ENCODE results near the gene TUBB2A.
A peak's percentile ranks its signal among the peaks of the same experiment; 100 is the strongest.

Gene TUBB2A

GRCh38 chr6:3157131-3157933, at the start of gene TUBB2A:
Gene TUBB2A, minus strand, starts transcription at chr6:3157544. Its CDS starts 81 bp downstream, at chr6:3157463.
- Histone ChIP-seq H3K4me1 (ENCODE audit: low read depth, poor library complexity, severe bottlenecking) (no peaks in the 10 kb centered on the region), H3K4me3 (IDR thresholded peaks at IDR 0.05; ENCODE audit: insufficient read depth, low read depth, low read length) (no peak within 1 kb of the TSS), H3K36me3 (ENCODE audit: insufficient read depth) (no peaks in the 10 kb centered on the region), H3K27me3 (ENCODE audit: insufficient read depth, low read depth) (peaks cover 7% of the 10 kb centered on the region; the same call in 1 of the 2 replicates), H4K20me1 (ENCODE audit: insufficient read depth) (no peaks in the 10 kb centered on the region), H3K4me2 (peak within 1 kb of the TSS; percentile 84), H3K79me2 (ENCODE audit: insufficient read depth, low read depth) (no peaks in the 10 kb centered on the region), H3K9ac (peak within 1 kb of the TSS; percentile 64), H2AFZ (ENCODE audit: low read depth) (peak within 1 kb of the TSS; percentile 83), H3K27ac (no peak within 1 kb of the TSS)
- 0 out of 2 replicates have a peak, but pooled peaks have one; percentile 15 for TF ChIP-seq CTCF (conservative IDR thresholded peaks at IDR 0.05; ENCODE audit: low read depth, low read length)

- Histone ChIP-seq H2AFZ (ENCODE audit: low read depth) (no peak overlapping the region), H3K79me2 (ENCODE audit: insufficient read depth, low read depth) (no peaks in the 10 kb centered on the region), H3K4me3 (IDR thresholded peaks at IDR 0.05; ENCODE audit: insufficient read depth, low read depth, low read length) (no peak overlapping the region), H3K27me3 (ENCODE audit: insufficient read depth, low read depth) (no peaks in the 10 kb centered on the region; the same call in 1 of the 2 replicates), H4K20me1 (ENCODE audit: insufficient read depth) (no peaks in the 10 kb centered on the region), H3K36me3 (ENCODE audit: insufficient read depth) (no peaks in the 10 kb centered on the region), H3K4me2 (no peak overlapping the region), H3K4me1 (ENCODE audit: low read depth, poor library complexity, severe bottlenecking) (no peaks in the 10 kb centered on the region), H3K27ac (no peak overlapping the region), H3K9ac (no peak overlapping the region)
- TF ChIP-seq CTCF (conservative IDR thresholded peaks at IDR 0.05; ENCODE audit: low read depth, low read length) = no peak
Measured at GRCh38 chr6:3206339-3207015, 49.1 kb upstream of the TUBB2A start.

GRCh38 chr6:3205913-3206312, 48.6 kb upstream of the TUBB2A start:
- H3K27me3 ChIP-seq (ENCODE audit: insufficient read depth, low read depth) = no peaks in the 10 kb centered on the region; the same call in 1 of the 2 replicates
- H2AFZ ChIP-seq (ENCODE audit: low read depth) = no peak overlapping the region
- H3K4me3 ChIP-seq (IDR thresholded peaks at IDR 0.05; ENCODE audit: insufficient read depth, low read depth, low read length) = no peak overlapping the region
- no peaks in the 10 kb centered on the region for H4K20me1 ChIP-seq (ENCODE audit: insufficient read depth)
- no peaks in the 10 kb centered on the region for H3K4me1 ChIP-seq (ENCODE audit: low read depth, poor library complexity, severe bottlenecking)
- H3K36me3 ChIP-seq (ENCODE audit: insufficient read depth) = no peaks in the 10 kb centered on the region
- no peak overlapping the region for H3K9ac ChIP-seq
- no peaks in the 10 kb centered on the region for H3K79me2 ChIP-seq (ENCODE audit: insufficient read depth, low read depth)
- no peak for TF ChIP-seq CTCF (conservative IDR thresholded peaks at IDR 0.05; ENCODE audit: low read depth, low read length)
- no peak overlapping the region for H3K4me2 ChIP-seq
- H3K27ac ChIP-seq = no peak overlapping the region

GRCh38 chr6:3204921-3205320, 47.6 kb upstream of the TUBB2A start:
- H3K36me3 ChIP-seq (ENCODE audit: insufficient read depth) = no peaks in the 10 kb centered on the region
- TF ChIP-seq CTCF (conservative IDR thresholded peaks at IDR 0.05; ENCODE audit: low read depth, low read length) = no peak
- H3K9ac ChIP-seq = no peak overlapping the region
- H3K4me3 ChIP-seq (IDR thresholded peaks at IDR 0.05; ENCODE audit: insufficient read depth, low read depth, low read length) = no peak overlapping the region
- H2AFZ ChIP-seq (ENCODE audit: low read depth) = no peak overlapping the region
- no peak overlapping the region for H3K27ac ChIP-seq
- H3K79me2 ChIP-seq (ENCODE audit: insufficient read depth, low read depth) = no peaks in the 10 kb centered on the region
- no peaks in the 10 kb centered on the region for H3K4me1 ChIP-seq (ENCODE audit: low read depth, poor library complexity, severe bottlenecking)
- no peaks in the 10 kb centered on the region; the same call in 1 of the 2 replicates for H3K27me3 ChIP-seq (ENCODE audit: insufficient read depth, low read depth)
- no peaks in the 10 kb centered on the region for H4K20me1 ChIP-seq (ENCODE audit: insufficient read depth)
- no peak overlapping the region for H3K4me2 ChIP-seq
